ENCODE data around the gene TMEM97. TPM values are rescaled to one million over a fixed set of nuclear protein-coding genes. Genes with fewer than 3 reads are reported as not detected.

Gene TMEM97
- total RNA-seq, 2 donors from 2014 or later: 11.8 to 127 TPM

- Histone ChIP-seq H3K4me3 (no peak overlapping the region), H3K27me3 (replicated peaks; ENCODE audit: insufficient read depth) (no peaks in the 10 kb centered on the region), H3K9me3 (no peaks in the 10 kb centered on the region), H3K36me3 (peaks cover 3 to 9% of the 10 kb centered on the region in 2 donors), H3K27ac (no peak overlapping the region), H3K4me1 (replicated peaks) (no peaks in the 10 kb centered on the region)
- 89% methylated on average over 8 of the region's 8 CpGs for WGBS
- intact Hi-C loops (cut with DNase I): no loop called here
- no peak for DNase-seq (ENCODE audit: low spot score)
- TF ChIP-seq CTCF (IDR thresholded peaks at IDR 0.05) (no peak), POLR2AphosphoS5 (IDR thresholded peaks at IDR 0.05) (no peak), POLR2A (IDR thresholded peaks at IDR 0.05) (no peak)
These were observed 45.0 kb downstream of the TMEM97 start for GRCh38 chr17:28363776-28364650.

GRCh38 chr17:28364665-28365363 lies 45.8 kb downstream of the TMEM97 start, which contains the start of gene SEBOX:
Gene SEBOX (minus strand): TSS chr17:28365199. CDS start chr17:28365151, 48 bp downstream.
- no peak for DNase-seq (ENCODE audit: low spot score)
- no peaks in the 10 kb centered on the region for H3K9me3 ChIP-seq
- H3K36me3 ChIP-seq: peaks cover 3 to 9% of the 10 kb centered on the region in 2 donors
- no peak within 1 kb of the TSS for H3K4me3 ChIP-seq
- H3K4me1 ChIP-seq (replicated peaks): no peaks in the 10 kb centered on the region
- intact Hi-C loops (cut with DNase I): no loop called here
- no peak for TF ChIP-seq CTCF (IDR thresholded peaks at IDR 0.05)
- TF ChIP-seq POLR2AphosphoS5 (IDR thresholded peaks at IDR 0.05): no peak
- no peak for TF ChIP-seq POLR2A (IDR thresholded peaks at IDR 0.05)
- no peak within 1 kb of the TSS for H3K27ac ChIP-seq
- no peaks in the 10 kb centered on the region for H3K27me3 ChIP-seq (replicated peaks; ENCODE audit: insufficient read depth)
- 92% methylated on average over 12 of the region's 13 CpGs for WGBS

GRCh38 chr17:28365487-28365886 lies 46.5 kb downstream of the TMEM97 start:
- DNase-seq (ENCODE audit: low spot score): no peak
- H3K4me1 ChIP-seq (replicated peaks): no peaks in the 10 kb centered on the region
- no peaks in the 10 kb centered on the region for H3K27me3 ChIP-seq (replicated peaks; ENCODE audit: insufficient read depth)
- no peak overlapping the region for H3K4me3 ChIP-seq
- WGBS: 92% methylated on average over 3 of the region's 3 CpGs
- H3K9me3 ChIP-seq: no peaks in the 10 kb centered on the region
- no peak overlapping the region for H3K27ac ChIP-seq
- TF ChIP-seq POLR2AphosphoS5 (IDR thresholded peaks at IDR 0.05): no peak
- no peak for TF ChIP-seq POLR2A (IDR thresholded peaks at IDR 0.05)
- TF ChIP-seq CTCF (IDR thresholded peaks at IDR 0.05): no peak
- intact Hi-C loops (cut with DNase I): no loop called here
- H3K36me3 ChIP-seq: peaks cover 3 to 5% of the 10 kb centered on the region in 2 donors

- Histone ChIP-seq H3K27me3 (replicated peaks; ENCODE audit: insufficient read depth) (no peaks in the 10 kb centered on the region), H3K27ac (no peak overlapping the region), H3K4me3 (no peak overlapping the region), H3K36me3 (peaks cover 0 to under 1% of the 10 kb centered on the region in 2 donors), H3K9me3 (no peaks in the 10 kb centered on the region), H3K4me1 (replicated peaks) (no peaks in the 10 kb centered on the region)
- no peak for TF ChIP-seq POLR2A (IDR thresholded peaks at IDR 0.05)
- no peak for TF ChIP-seq POLR2AphosphoS5 (IDR thresholded peaks at IDR 0.05)
- TF ChIP-seq CTCF (IDR thresholded peaks at IDR 0.05): no peak
- 58% methylated on average over 1 of the region's 1 CpG for WGBS
- no peak for DNase-seq (ENCODE audit: low spot score)
- intact Hi-C loops (cut with DNase I): no loop called here
These were observed 47.6 kb downstream of the TMEM97 start for GRCh38 chr17:28366605-28367004.

Measured in prostate gland (tissue), 2 donors.